Left lung (tissue), 10 donors: Measurements from ENCODE around the gene COIL. TPM values are rescaled to one million over a fixed set of nuclear protein-coding genes. Genes with fewer than 3 reads are reported as not detected.
A peak's percentile ranks its signal among the peaks of the same experiment; 100 is the strongest.

Source experiments
- ATAC-seq: fragments of 200-7000 bp; cut with Tn5 transposase; one replicate; pipeline ENCODE4 v1.9.1; 2020; ENCODE audit warnings: moderate library complexity
- DNase-seq, 4 donors: peaks; one replicate each; pipeline ENCODE4 v3.0.0-alpha.2; 2013 to 2020
- H3K27ac ChIP-seq, 2 donors: fragments of 200-600 bp; sonication (generic) in 1 of 2; one replicate each; pipeline versions ENCODE4 v1.5.0 to v1.8.0; 2020 to 2021
- H3K27me3 ChIP-seq, 2 donors: fragments of 200-600 bp; sonication (generic) in 1 of 2; one replicate each; pipeline versions ENCODE4 v1.5.0 to v1.8.0; 2020 to 2021
- H3K36me3 ChIP-seq, 2 donors: fragments of 200-600 bp; sonication (generic) in 1 of 2; one replicate each; pipeline versions ENCODE4 v1.5.0 to v1.8.0; 2020 to 2021
- H3K4me1 ChIP-seq, 2 donors: fragments of 200-600 bp; one replicate each; pipeline ENCODE4 v1.8.0; 2021
- H3K4me3 ChIP-seq, 2 donors: fragments of 200-600 bp; sonication (generic) in 1 of 2; one replicate each; pipeline versions ENCODE4 v1.5.0 to v1.8.0; 2020 to 2021; ENCODE audit warnings: mild to moderate bottlenecking in 1 of 2
- H3K9me3 ChIP-seq, 2 donors: fragments of 200-600 bp; sonication (generic) in 1 of 2; one replicate each; pipeline versions ENCODE4 v1.5.0 to v1.8.0; 2020 to 2021
- intact Hi-C, 2 donors: fragments of 100-400 bp; cut with DNase I; formaldehyde crosslinking; loops; one replicate each; pipeline versions ENCODE4 v1.11.2 to v1.14.2; 2022
- polyA plus RNA-seq, 6 donors: library from polyadenylated mRNA; unstranded; fragments of 120-200 nt; gene quantifications; one replicate each; pipeline ENCODE4 v1.2.1, GENCODE V29; 2013; ENCODE audit not compliant: insufficient read length in 6 of 6
- total RNA-seq, 2 donors: library from RNA; stranded (reverse); fragmentation: NEBNext Ultra II Directional; extraction: Animal tissue kit (Norgen Biotek cat#: 25700); gene quantifications; one replicate each; pipeline ENCODE4 v1.2.1, GENCODE V29; 2021
- TF ChIP-seq, protein P1 (sequence below), 2 donors: fragments of 200-600 bp; sonication (generic) in 1 of 2; IDR thresholded peaks; one replicate each; pipeline versions ENCODE4 v1.5.0 to v1.8.0; 2021; ENCODE audit warnings: antibody characterized with exemption in 2 of 2
- donor health status: DM: no; HTN: yes; CAD: no.
- donor health status: DM: no; HTN: no; CAD: no.

Gene COIL
- total and polyA plus RNA-seq, 8 donors = 10.9 to 33.8 (median 29.7) TPM

DNA sequence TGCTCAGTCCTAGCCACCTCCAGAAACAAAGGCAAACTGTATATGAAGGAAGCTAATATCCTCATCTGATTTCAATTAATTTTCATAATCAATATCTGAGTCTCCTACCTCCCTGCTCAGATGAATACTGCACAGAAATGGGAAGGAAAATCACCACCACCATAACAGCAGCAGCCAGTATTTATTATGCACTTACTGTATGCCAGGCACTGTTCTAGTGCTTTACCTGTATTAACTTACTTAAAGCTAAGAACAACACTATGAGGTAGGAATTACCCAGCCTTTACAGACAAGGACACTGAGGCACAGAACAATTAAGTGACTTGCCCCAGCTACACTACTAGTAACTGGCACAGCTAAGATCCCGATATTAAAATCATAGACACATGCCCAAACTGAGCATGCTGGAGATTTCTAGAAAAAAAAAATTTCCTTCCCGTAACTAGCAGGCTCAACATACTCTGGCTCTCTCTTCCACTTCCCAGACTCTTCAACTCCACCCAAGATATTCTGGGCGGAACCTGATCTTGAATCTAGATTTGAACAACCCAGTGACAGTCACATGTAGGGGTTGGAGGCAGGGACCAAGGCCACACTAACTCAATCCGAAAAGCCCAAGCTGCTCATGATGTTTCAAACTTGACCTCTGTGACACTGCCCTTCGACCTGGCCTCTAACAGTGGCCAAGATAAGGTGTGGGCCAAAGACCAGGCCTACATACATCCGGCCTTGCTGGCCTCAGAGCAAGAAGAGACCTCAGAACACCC lies 50.9 kb downstream of the COIL start:
- TF ChIP-seq, protein P1, sequence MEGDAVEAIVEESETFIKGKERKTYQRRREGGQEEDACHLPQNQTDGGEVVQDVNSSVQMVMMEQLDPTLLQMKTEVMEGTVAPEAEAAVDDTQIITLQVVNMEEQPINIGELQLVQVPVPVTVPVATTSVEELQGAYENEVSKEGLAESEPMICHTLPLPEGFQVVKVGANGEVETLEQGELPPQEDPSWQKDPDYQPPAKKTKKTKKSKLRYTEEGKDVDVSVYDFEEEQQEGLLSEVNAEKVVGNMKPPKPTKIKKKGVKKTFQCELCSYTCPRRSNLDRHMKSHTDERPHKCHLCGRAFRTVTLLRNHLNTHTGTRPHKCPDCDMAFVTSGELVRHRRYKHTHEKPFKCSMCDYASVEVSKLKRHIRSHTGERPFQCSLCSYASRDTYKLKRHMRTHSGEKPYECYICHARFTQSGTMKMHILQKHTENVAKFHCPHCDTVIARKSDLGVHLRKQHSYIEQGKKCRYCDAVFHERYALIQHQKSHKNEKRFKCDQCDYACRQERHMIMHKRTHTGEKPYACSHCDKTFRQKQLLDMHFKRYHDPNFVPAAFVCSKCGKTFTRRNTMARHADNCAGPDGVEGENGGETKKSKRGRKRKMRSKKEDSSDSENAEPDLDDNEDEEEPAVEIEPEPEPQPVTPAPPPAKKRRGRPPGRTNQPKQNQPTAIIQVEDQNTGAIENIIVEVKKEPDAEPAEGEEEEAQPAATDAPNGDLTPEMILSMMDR (IDR thresholded peaks at IDR 0.05) = no peak
- H3K27ac ChIP-seq = peak overlapping the region; percentile 75 to 78
- intact Hi-C loops = no loop called here
- DNase-seq (peak in 1 of 4 donors; percentile 62), ATAC-seq (peak; percentile 45)
- H3K4me3 ChIP-seq = peak overlapping the region in 1 of 2 donors; percentile 98
- H3K9me3 ChIP-seq = no peaks in the 10 kb centered on the region
- H3K4me1 ChIP-seq = peaks cover 30 to 63% of the 10 kb centered on the region in 2 donors
- no peaks in the 10 kb centered on the region for H3K27me3 ChIP-seq
- H3K36me3 ChIP-seq = peaks cover 0 to 47% of the 10 kb centered on the region in 2 donors

- Histone ChIP-seq H3K9me3 (no peaks in the 10 kb centered on the region), H3K4me1 (peaks cover 30 to 64% of the 10 kb centered on the region in 2 donors), H3K4me3 (peak overlapping the region in 1 of 2 donors; percentile 98), H3K27me3 (no peaks in the 10 kb centered on the region), H3K36me3 (peaks cover 0 to 65% of the 10 kb centered on the region in 2 donors), H3K27ac (peak overlapping the region; percentile 39 to 78)
- DNase-seq (peak in 2 of 4 donors; percentile 86 to 94), ATAC-seq (peak; percentile 58)
- TF ChIP-seq, protein P1 (IDR thresholded peaks at IDR 0.05) = no peak
- intact Hi-C loops = no loop called here
These were observed 52.8 kb downstream of the COIL start for GRCh38 chr17:56908001-56908542.

GRCh38 chr17:56903560-56903959 lies 57.3 kb downstream of the COIL start:
- TF ChIP-seq, protein P1 (IDR thresholded peaks at IDR 0.05) = no peak
- ATAC-seq (no peak), DNase-seq (no peak)
- intact Hi-C loops = no loop called here
- H3K27ac ChIP-seq = no peak overlapping the region
- no peak overlapping the region for H3K4me3 ChIP-seq
- H3K4me1 ChIP-seq = peaks cover 4 to 45% of the 10 kb centered on the region in 2 donors
- H3K36me3 ChIP-seq = peaks cover 0 to 100% of the 10 kb centered on the region in 2 donors
- H3K9me3 ChIP-seq = no peaks in the 10 kb centered on the region
- H3K27me3 ChIP-seq = no peaks in the 10 kb centered on the region

- H3K27ac ChIP-seq = peak overlapping the region in 1 of 2 donors; percentile 8
- no peaks in the 10 kb centered on the region for H3K9me3 ChIP-seq
These were observed 58.5 kb downstream of the COIL start for GRCh38 chr17:56902348-56902747.

GRCh38 chr17:56899403-56899802 lies 61.4 kb downstream of the COIL start:
- peaks cover 0 to 100% of the 10 kb centered on the region in 2 donors for H3K36me3 ChIP-seq
- ATAC-seq = no peak
- TF ChIP-seq, protein P1 (IDR thresholded peaks at IDR 0.05) = no peak

More at GRCh38 chr17:56902348-56902747, 58.5 kb downstream of the COIL start:
- DNase-seq (no peak), ATAC-seq (no peak)
- Histone ChIP-seq H3K27me3 (no peaks in the 10 kb centered on the region), H3K4me3 (no peak overlapping the region), H3K4me1 (peaks cover 0 to 32% of the 10 kb centered on the region in 2 donors), H3K36me3 (peaks cover 0 to 100% of the 10 kb centered on the region in 2 donors)
- intact Hi-C loops = no loop called here
- TF ChIP-seq, protein P1 (IDR thresholded peaks at IDR 0.05) = no peak

More at GRCh38 chr17:56899403-56899802, 61.4 kb downstream of the COIL start:
- H3K4me1 ChIP-seq = peaks cover 0 to 24% of the 10 kb centered on the region in 2 donors
- H3K4me3 ChIP-seq = no peak overlapping the region
- H3K9me3 ChIP-seq = no peaks in the 10 kb centered on the region
- H3K27ac ChIP-seq = no peak overlapping the region
- no peaks in the 10 kb centered on the region for H3K27me3 ChIP-seq
- DNase-seq = no peak
- intact Hi-C loops = no loop called here
